Measurements from ENCODE around the gene PRRT1. TPM values are rescaled to one million over a fixed set of nuclear protein-coding genes. Genes with fewer than 3 reads are reported as not detected.

PRRT1 gene
- total RNA-seq, 1 donor from 2014 or later: 2.8 TPM

DNA sequence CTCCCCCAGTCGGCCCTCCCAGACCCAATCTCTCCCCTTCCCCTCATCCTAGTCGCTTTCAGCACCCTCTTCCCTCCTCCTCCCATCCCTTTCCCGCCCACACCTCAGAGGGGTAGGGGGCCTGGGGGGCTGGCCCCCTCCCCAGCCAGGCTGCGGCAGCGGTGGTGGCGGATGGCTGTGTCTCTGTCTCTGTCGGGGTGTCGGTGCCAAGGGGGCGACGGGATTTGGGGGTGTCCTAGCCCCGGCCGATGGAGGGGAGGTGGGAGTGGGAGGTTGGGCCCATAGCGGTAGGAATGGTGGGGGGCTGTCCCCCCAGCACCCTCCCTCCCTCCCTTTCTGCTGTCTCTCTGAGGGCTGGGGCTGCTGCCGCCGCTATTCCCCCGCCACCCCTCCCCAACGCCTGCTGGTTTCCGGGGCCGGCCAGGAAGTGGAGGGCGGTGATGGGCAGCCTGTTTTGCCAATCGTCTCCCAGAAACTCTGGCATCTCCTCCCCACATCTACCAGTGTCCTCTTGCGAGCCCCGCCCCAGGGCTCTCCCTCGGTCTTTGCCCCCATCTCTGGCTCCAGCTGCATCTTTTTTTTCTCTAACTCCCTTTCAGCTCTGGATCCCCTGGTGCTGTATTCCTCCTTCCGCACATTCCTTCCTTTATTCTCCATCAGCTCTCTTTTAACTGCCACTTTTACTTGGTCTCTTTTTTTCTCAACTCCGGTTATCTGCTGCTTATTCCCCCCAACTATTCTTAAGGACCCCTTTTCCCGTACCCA lies 24.2 kb upstream of the PRRT1 start, which contains the start of gene AGPAT1:
AGPAT1 (minus strand) TSS at position 374 of the 765 bp plus-strand sequence. CDS start 4,588 bp downstream, outside the sequence.
- peak; percentile 98 for DNase-seq (ENCODE audit: low spot score)

- no peak for DNase-seq (ENCODE audit: low spot score)
These were observed 23.6 kb upstream of the PRRT1 start for GRCh38 chr6:32175322-32175710.

- DNase-seq (ENCODE audit: low spot score): no peak
These were observed 22.7 kb upstream of the PRRT1 start for GRCh38 chr6:32174416-32174815.

GRCh38 chr6:32173051-32173727 lies 21.4 kb upstream of the PRRT1 start:
- DNase-seq (ENCODE audit: low spot score): no peak

DNA sequence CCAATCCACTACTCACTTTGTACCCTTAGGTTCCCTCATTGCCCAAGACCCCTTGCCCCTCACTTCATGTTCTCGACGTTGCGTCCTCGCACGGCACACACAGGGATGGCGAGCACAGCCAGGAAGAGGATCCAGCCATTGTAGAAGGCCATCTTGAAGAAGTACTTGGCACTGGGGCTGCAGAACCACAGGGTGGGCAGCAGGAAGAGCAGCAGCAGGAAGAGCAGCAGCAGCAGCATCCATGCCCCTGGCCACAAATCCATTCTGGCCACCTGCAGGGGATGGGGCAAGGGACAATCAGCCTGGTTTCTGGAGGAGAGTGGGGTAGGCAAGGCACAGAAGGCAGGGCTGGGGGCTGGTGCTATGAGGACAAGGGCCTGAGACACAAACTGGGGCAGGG lies 19.5 kb upstream of the PRRT1 start:
- DNase-seq (ENCODE audit: low spot score): no peak

DNA sequence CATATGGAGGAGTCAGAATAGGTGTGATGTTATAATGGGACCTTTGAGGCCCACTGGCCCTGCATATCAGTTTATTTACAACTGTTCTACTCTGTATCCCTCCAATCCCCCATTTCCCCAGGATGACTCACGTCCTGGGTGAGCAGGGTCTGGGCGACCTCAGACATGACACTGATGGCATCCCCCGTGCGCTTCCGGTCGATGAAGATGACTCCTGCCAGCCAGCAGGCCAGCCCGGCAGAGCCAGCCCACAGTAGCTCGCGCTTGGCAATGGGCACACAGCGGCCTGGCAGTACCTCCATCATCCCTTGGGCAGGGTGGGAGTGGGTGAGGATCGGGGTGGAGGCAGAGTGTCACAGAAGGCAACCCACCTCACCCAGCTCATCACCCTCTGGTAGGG lies 18.6 kb upstream of the PRRT1 start:
- DNase-seq (ENCODE audit: low spot score): no peak

GRCh38 chr6:32168807-32169591 lies 17.3 kb upstream of the PRRT1 start:
- no peak for DNase-seq (ENCODE audit: low spot score)

GRCh38 chr6:32168350-32168749 lies 16.6 kb upstream of the PRRT1 start:
- no peak for DNase-seq (ENCODE audit: low spot score)

- no peak for DNase-seq (ENCODE audit: low spot score)
These were observed 16.1 kb upstream of the PRRT1 start for GRCh38 chr6:32167761-32168262.

DNA sequence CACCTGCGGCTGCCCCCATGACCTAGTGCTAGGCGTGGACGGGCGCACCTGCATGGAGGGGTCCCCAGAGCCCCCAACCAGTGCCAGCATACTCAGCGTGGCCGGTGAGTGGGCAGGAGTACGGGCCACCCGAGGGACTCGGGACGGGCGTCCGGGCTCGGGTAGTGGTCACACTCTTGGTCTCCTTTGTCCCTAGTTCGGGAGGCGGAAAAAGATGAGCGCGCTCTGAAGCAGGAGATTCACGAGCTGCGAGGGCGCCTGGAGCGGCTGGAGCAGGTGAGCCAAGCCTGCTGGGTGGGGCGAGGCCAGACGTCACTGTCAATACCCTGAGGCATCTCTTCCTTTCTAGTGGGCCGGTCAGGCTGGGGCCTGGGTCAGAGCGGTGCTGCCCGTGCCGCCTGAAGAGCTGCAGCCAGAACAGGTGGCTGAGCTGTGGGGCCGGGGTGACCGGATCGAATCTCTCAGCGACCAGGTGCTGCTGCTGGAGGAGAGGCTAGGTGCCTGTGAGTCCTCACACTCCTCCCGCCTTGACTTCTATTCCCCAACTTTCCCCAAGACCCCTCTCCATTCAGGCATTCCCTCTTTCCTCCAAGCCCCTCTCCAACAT lies 15.5 kb upstream of the PRRT1 start:
- no peak for DNase-seq (ENCODE audit: low spot score)

GRCh38 chr6:32166411-32167061 lies 14.8 kb upstream of the PRRT1 start:
- no peak for DNase-seq (ENCODE audit: low spot score)

DNA sequence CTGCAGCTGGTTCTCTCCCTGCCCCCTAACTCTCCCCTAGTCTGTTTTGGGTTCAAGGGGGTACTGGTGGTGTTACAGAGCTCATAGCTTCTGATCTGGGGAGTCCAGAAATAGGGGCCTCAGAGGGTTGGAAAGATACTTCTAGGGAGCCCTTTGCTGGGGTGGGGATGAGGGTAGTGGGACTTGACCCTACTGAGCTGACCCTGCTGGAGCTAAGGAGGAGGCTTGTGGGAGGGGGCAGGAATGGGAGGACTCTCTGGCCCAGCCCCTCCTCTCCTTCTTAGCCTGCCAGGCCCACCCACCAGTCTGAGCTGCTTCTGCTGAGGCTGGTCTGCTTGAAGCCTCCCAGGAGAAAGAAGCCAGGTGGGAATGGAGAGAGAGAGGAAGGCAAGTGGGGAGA lies 12.6 kb upstream of the PRRT1 start, which contains the start of gene EGFL8:
EGFL8 (plus strand) TSS at position 301 of the 400 bp plus-strand sequence. CDS start 1,571 bp downstream, outside the sequence.
- DNase-seq (ENCODE audit: low spot score): no peak

GRCh38 chr6:32163559-32164258 lies 12.0 kb upstream of the PRRT1 start:
- no peak for DNase-seq (ENCODE audit: low spot score)

DNA sequence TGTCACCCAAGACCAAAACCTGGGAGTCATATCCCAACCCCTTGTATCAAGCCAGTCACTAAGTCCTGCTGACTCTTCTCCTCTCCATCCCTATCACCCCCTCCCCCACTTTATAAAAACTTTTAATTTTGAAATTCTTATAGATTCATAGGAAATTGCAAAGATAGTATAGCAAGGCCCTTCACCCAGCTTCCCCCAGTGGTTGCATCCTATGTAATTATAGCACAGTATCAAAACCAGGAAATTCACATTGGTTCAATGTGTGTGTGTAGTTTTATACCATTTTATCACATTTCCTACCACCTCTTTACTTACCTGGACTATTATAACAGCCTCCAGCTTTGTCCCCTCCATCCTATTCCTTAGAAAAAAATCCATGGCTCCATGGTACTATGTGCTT lies 6.3 kb upstream of the PRRT1 start:
- no peak for DNase-seq (ENCODE audit: low spot score)

GRCh38 chr6:32156891-32157290 lies 5.2 kb upstream of the PRRT1 start:
- DNase-seq (ENCODE audit: low spot score): no peak

- peak; percentile 78 for DNase-seq (ENCODE audit: low spot score)
These were observed 2.9 kb upstream of the PRRT1 start for GRCh38 chr6:32154514-32155161.

GRCh38 chr6:32153564-32154513 lies 2.1 kb upstream of the PRRT1 start, which contains the start of gene PPT2:
TSS of gene PPT2 (plus strand) at chr6:32154141. CDS start at chr6:32154595, 454 bp downstream.
- DNase-seq (ENCODE audit: low spot score): peak; percentile 91

- DNase-seq (ENCODE audit: low spot score): no peak
These were observed 1.2 kb upstream of the PRRT1 start for GRCh38 chr6:32152769-32153563.
